Activated naive CD8-positive, alpha-beta T cell (primary cell): ENCODE measurements around the gene OR4K1.
"Not testable (repeated sequence)": the region's sequence is repeated elsewhere in the genome, so short reads cannot be mapped to it uniquely, and the experiment has no call there.

Experiments
- H3K27ac Mint-ChIP-seq: one replicate; pipeline ENCODE4 v1.8.0; 2021; ENCODE audit warnings: mixed read lengths
- H3K27me3 Mint-ChIP-seq: one replicate; pipeline ENCODE4 v1.8.0; 2021; ENCODE audit warnings: mixed read lengths
- H3K36me3 Mint-ChIP-seq: one replicate; pipeline ENCODE4 v1.8.0; 2021; ENCODE audit warnings: mixed read lengths
- H3K4me1 Mint-ChIP-seq: one replicate; pipeline ENCODE4 v1.8.0; 2021; ENCODE audit warnings: low read depth, mixed read lengths
- H3K4me3 Mint-ChIP-seq: one replicate; pipeline ENCODE4 v1.8.0; 2021; ENCODE audit warnings: mild to moderate bottlenecking, mixed read lengths
- H3K9me3 Mint-ChIP-seq: one replicate; pipeline ENCODE4 v1.8.0; 2021; ENCODE audit warnings: low read depth, mixed read lengths

The OR4K1 gene

GRCh38 chr14:19930617-19931016 is at the start of gene OR4K1:
Gene OR4K1, plus strand, starts transcription at chr14:19930917. Its CDS starts 4,750 bp downstream, at chr14:19935667.
- Mint-ChIP-seq H3K4me1 (no peaks in the 10 kb centered on the region), H3K27me3 (no peaks in the 10 kb centered on the region)

GRCh38 chr14:19895282-19895681 is 35.4 kb upstream of the OR4K1 start:
- H3K4me1 Mint-ChIP-seq: no peaks in the 10 kb centered on the region
- H3K27me3 Mint-ChIP-seq: no peaks in the 10 kb centered on the region
- peaks cover 9% of the 10 kb centered on the region for H3K36me3 Mint-ChIP-seq
- H3K27ac Mint-ChIP-seq: no peak overlapping the region
- no peak overlapping the region for H3K4me3 Mint-ChIP-seq
- peaks cover 31% of the 10 kb centered on the region for H3K9me3 Mint-ChIP-seq

More at GRCh38 chr14:19930617-19931016, at the start of gene OR4K1:
- Mint-ChIP-seq H3K9me3 (no peaks in the 10 kb centered on the region), H3K36me3 (no peaks in the 10 kb centered on the region), H3K27ac (no peak within 1 kb of the TSS), H3K4me3 (no peak within 1 kb of the TSS)

- Mint-ChIP-seq H3K4me3 (no peak overlapping the region), H3K27me3 (no peaks in the 10 kb centered on the region), H3K27ac (no peak overlapping the region), H3K9me3 (peaks cover 27% of the 10 kb centered on the region), H3K36me3 (peaks cover 4% of the 10 kb centered on the region), H3K4me1 (no peaks in the 10 kb centered on the region)
Measured at GRCh38 chr14:19900999-19901398, 29.7 kb upstream of the OR4K1 start.

- H3K4me3 Mint-ChIP-seq: no peak overlapping the region
Measured at GRCh38 chr14:19902409-19902808, 28.3 kb upstream of the OR4K1 start.

GRCh38 chr14:19906665-19907064 is 24.1 kb upstream of the OR4K1 start:
- Mint-ChIP-seq H3K4me3 (no peak overlapping the region), H3K27ac (no peak overlapping the region), H3K36me3 (peaks cover 1% of the 10 kb centered on the region), H3K27me3 (peaks cover 5% of the 10 kb centered on the region), H3K9me3 (peaks cover 10% of the 10 kb centered on the region), H3K4me1 (no peaks in the 10 kb centered on the region)

More at GRCh38 chr14:19902409-19902808, 28.3 kb upstream of the OR4K1 start:
- H3K9me3 Mint-ChIP-seq: peaks cover 16% of the 10 kb centered on the region
- H3K4me1 Mint-ChIP-seq: no peaks in the 10 kb centered on the region
- H3K36me3 Mint-ChIP-seq: peaks cover 4% of the 10 kb centered on the region
- H3K27me3 Mint-ChIP-seq: no peaks in the 10 kb centered on the region
- no peak overlapping the region for H3K27ac Mint-ChIP-seq

GRCh38 chr14:19911114-19911513 is 19.6 kb upstream of the OR4K1 start:
- Mint-ChIP-seq H3K4me3 (no peak overlapping the region), H3K27ac (no peak overlapping the region), H3K27me3 (peaks cover 6% of the 10 kb centered on the region), H3K4me1 (no peaks in the 10 kb centered on the region), H3K36me3 (peaks cover 2% of the 10 kb centered on the region), H3K9me3 (peaks cover 10% of the 10 kb centered on the region)

GRCh38 chr14:19917243-19917642 is 13.5 kb upstream of the OR4K1 start:
- H3K36me3 Mint-ChIP-seq: no peaks in the 10 kb centered on the region
- no peaks in the 10 kb centered on the region for H3K9me3 Mint-ChIP-seq
- no peaks in the 10 kb centered on the region for H3K4me1 Mint-ChIP-seq
- H3K27ac Mint-ChIP-seq: no peak overlapping the region
- no peaks in the 10 kb centered on the region for H3K27me3 Mint-ChIP-seq
- no peak overlapping the region for H3K4me3 Mint-ChIP-seq

GRCh38 chr14:19917955-19918518 is 12.7 kb upstream of the OR4K1 start:
- H3K4me1 Mint-ChIP-seq: no peaks in the 10 kb centered on the region
- H3K9me3 Mint-ChIP-seq: no peaks in the 10 kb centered on the region
- H3K36me3 Mint-ChIP-seq: no peaks in the 10 kb centered on the region
- no peaks in the 10 kb centered on the region for H3K27me3 Mint-ChIP-seq
- H3K27ac Mint-ChIP-seq: no peak overlapping the region
- no peak overlapping the region for H3K4me3 Mint-ChIP-seq

GRCh38 chr14:19918553-19919264 is 12.0 kb upstream of the OR4K1 start:
- H3K27ac Mint-ChIP-seq: no peak overlapping the region
- H3K27me3 Mint-ChIP-seq: no peaks in the 10 kb centered on the region
- no peaks in the 10 kb centered on the region for H3K36me3 Mint-ChIP-seq
- H3K4me3 Mint-ChIP-seq: no peak overlapping the region
- no peaks in the 10 kb centered on the region for H3K9me3 Mint-ChIP-seq
- H3K4me1 Mint-ChIP-seq: no peaks in the 10 kb centered on the region

- H3K4me3 Mint-ChIP-seq: no peak within 1 kb of the TSS
Measured at GRCh38 chr14:19920021-19920657, 10.6 kb upstream of the OR4K1 start, which contains the start of gene OR4K5. Gene OR4K5, plus strand, starts transcription at chr14:19920607. Its CDS starts 0 bp downstream, at chr14:19920607.

GRCh38 chr14:19941668-19942067 is 11.0 kb downstream of the OR4K1 start:
- Mint-ChIP-seq H3K27me3 (peaks cover 1% of the 10 kb centered on the region), H3K27ac (no peak overlapping the region), H3K4me1 (no peaks in the 10 kb centered on the region), H3K36me3 (no peaks in the 10 kb centered on the region), H3K9me3 (peaks cover 4% of the 10 kb centered on the region), H3K4me3 (no peak overlapping the region)

More at GRCh38 chr14:19920021-19920657, 10.6 kb upstream of the OR4K1 start, which contains the start of gene OR4K5:
- Mint-ChIP-seq H3K9me3 (no peaks in the 10 kb centered on the region), H3K27ac (no peak within 1 kb of the TSS), H3K4me1 (no peaks in the 10 kb centered on the region), H3K27me3 (no peaks in the 10 kb centered on the region), H3K36me3 (no peaks in the 10 kb centered on the region)

- no peaks in the 10 kb centered on the region for H3K36me3 Mint-ChIP-seq
Measured at GRCh38 chr14:19947413-19948090, 16.8 kb downstream of the OR4K1 start.

GRCh38 chr14:19949218-19949617 is 18.5 kb downstream of the OR4K1 start:
- H3K27me3 Mint-ChIP-seq: no peaks in the 10 kb centered on the region
- H3K36me3 Mint-ChIP-seq: no peaks in the 10 kb centered on the region
- H3K9me3 Mint-ChIP-seq: peaks cover 6% of the 10 kb centered on the region
- H3K4me1 Mint-ChIP-seq: no peaks in the 10 kb centered on the region
- H3K4me3 Mint-ChIP-seq: no peak overlapping the region
- H3K27ac Mint-ChIP-seq: no peak overlapping the region

More at GRCh38 chr14:19947413-19948090, 16.8 kb downstream of the OR4K1 start:
- peaks cover 6% of the 10 kb centered on the region for H3K9me3 Mint-ChIP-seq
- no peak overlapping the region for H3K4me3 Mint-ChIP-seq
- no peaks in the 10 kb centered on the region for H3K27me3 Mint-ChIP-seq
- no peak overlapping the region for H3K27ac Mint-ChIP-seq
- no peaks in the 10 kb centered on the region for H3K4me1 Mint-ChIP-seq

- H3K4me1 Mint-ChIP-seq: peaks cover 36% of the 10 kb centered on the region
- not testable (repeated sequence) for H3K9me3 Mint-ChIP-seq, H3K27ac Mint-ChIP-seq, H3K4me3 Mint-ChIP-seq, H3K27me3 Mint-ChIP-seq, H3K36me3 Mint-ChIP-seq
Measured at GRCh38 chr14:19969735-19970134, 39.0 kb downstream of the OR4K1 start.

GRCh38 chr14:19974844-19975243 is 44.1 kb downstream of the OR4K1 start:
- Mint-ChIP-seq H3K27me3 (no peaks in the 10 kb centered on the region), H3K4me1 (peaks cover 38% of the 10 kb centered on the region), H3K4me3 (peak overlapping the region; percentile 51), H3K27ac (peak overlapping the region; percentile 12), H3K9me3 (no peaks in the 10 kb centered on the region), H3K36me3 (no peaks in the 10 kb centered on the region)
